IPS-18c (cell line): ENCODE measurements around the gene IFT27.
"Not testable (repeated sequence)": the region's sequence is repeated elsewhere in the genome, so short reads cannot be mapped to it uniquely, and the experiment has no call there.

Experiments
- H3K4me3 ChIP-seq: 2 replicates; pipeline ENCODE4 v1.7.0; 2013; ENCODE audit warnings: low read depth, mild to moderate bottlenecking, low read length, moderate library complexity; ENCODE audit not compliant: insufficient read depth
- H3K9me3 ChIP-seq: one replicate; pipeline ENCODE4 v1.6.1; 2013; ENCODE audit warnings: mild to moderate bottlenecking, low read length, moderate library complexity; ENCODE audit not compliant: control insufficient read depth, insufficient read depth

IFT27 gene

DNA sequence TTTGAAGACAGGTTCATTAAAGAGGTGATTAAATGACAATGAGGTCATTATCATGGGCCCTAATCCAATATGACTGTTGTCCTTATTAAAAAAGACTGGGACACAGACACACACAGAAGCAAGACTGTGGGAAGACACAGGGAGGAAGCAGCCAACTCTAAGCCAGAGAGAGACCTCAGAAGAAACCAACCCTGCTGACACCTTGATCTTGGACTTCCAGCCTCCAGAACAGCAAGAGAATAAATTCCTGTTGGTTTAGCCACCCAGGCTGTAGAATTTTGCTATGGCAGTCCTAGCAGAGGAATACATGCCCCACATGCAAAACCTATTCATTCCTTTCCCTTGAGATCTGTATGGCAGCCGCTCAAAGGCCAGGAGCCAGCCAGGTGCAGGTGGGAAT, 36.7 kb downstream of the IFT27 start:
- no peak overlapping the region for H3K4me3 ChIP-seq
- no peaks in the 10 kb centered on the region for H3K9me3 ChIP-seq

DNA sequence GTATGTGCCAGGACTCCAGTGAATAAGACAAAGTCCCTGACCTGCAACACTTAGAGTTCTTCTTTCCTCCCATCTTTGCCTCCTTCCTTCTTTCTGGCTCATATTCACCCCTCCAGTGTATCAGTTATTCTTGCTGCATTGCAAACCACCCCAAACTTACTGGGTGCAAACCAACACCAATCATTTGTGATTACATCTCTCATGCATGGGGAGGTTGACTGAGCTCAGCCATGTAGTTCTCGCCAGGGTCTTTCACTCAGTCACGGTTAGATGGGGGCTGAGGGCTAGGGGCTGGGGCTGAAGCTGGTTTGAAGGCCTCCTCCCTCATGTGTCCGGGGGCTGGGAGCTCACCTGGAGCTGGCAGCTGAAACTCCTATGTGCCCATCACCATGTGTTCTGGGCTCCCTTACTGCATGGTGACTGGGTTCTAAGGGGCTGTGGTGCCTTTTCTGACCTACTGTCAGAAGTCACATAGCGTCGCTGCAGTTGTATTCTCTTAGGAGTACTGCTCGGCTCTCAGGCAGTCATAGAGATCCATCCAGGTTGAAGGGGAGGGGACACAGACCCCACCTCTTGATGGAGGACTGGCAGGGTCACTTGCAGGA, 37.4 kb downstream of the IFT27 start:
- Histone ChIP-seq H3K4me3 (no peak overlapping the region), H3K9me3 (no peaks in the 10 kb centered on the region)

DNA sequence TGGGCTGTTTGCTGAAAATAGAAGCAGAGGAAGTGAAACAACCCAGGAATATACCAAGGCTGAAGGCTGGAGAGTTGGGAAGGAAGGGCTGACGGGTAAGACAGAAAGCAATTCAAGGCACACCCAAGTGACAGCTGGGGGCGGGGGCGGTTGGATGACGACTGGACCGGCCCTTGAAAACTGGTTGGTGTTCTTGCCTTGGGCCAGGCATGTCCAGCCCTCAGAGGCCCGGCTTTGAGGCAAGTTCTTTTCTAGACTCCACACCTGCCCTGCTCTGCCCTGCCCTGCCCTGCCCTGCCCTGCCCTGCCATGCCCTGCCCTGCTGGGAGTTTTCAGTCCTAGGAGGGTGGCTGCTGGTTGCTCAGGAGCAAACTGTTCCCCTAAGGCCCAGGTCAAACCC, 38.1 kb downstream of the IFT27 start:
- no peaks in the 10 kb centered on the region for H3K9me3 ChIP-seq

DNA sequence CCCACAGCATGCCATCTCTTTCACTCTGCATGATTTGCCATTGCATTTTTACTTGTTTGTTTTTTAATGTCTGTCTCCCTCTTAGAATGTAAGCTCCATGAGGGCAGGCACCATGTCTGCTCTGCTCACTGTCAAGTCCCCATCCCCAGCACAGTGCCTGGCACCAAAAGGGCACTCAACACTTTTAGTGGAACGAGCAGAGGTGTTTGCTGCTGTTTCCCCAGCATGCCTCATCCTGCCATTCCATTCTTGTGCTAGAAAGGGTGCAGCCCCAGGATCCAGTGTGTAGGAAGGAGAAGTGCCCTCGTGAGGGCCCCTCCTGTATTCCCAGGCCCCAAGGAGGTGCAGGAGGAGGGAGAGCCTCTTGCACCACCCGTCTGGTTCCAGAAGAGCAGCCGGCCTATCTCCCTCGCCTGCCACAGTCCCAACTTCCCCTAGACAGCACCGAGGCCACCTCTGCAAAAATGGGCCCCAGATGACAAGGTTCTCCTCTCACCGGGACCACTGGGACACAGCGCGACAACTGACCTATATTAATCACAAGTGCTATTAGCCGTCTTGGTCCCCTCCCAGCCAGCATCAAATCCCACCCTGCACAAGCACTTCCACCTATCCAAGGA, 39.1 kb downstream of the IFT27 start:
- Histone ChIP-seq H3K9me3 (no peaks in the 10 kb centered on the region), H3K4me3 (no peak overlapping the region)

More for the DNA sequence above, 38.1 kb downstream of the IFT27 start:
- no peak overlapping the region for H3K4me3 ChIP-seq

DNA sequence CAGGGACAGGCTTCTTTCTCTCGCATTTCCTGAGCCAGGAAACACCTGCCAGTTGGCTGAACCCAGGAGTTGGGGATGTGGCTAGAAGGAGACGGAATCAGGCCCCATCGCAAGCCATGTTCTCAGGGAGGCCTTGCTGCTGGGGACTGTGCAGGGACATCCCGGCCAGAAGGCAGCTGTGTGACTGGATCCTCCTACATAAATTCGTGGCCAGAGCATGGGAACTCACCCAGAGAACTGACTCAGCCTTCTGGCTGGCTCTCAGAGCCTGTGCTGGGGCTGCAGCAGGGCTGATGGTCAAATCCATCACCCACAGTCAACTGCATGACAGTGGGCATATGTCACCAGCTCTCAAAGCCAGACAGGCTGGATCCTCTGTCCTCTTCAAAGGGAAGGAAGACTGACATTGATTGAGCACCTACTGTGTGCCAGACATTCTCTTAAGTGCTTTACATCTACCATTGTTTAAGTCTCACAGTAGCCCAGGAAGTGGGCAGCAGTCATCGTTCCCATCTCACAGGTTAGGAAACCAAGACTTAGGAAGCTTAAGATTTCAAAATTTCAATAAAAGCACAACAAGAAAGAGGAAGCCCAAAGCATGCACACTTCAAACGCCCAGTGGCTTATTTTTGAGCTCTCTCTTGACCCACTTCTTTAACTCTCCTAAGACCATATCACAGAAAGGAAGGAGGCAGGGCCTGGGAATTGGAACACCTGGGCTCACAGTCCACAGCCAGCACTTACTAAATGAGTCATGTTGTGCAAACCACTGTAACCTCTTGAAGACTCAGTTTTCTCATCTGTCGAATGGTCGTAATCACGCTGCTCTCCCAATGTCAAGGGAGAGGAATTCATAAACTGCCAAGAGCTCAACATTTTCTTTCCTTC, 41.5 kb downstream of the IFT27 start:
- H3K9me3 ChIP-seq = no peaks in the 10 kb centered on the region
- H3K4me3 ChIP-seq = no peak overlapping the region

DNA sequence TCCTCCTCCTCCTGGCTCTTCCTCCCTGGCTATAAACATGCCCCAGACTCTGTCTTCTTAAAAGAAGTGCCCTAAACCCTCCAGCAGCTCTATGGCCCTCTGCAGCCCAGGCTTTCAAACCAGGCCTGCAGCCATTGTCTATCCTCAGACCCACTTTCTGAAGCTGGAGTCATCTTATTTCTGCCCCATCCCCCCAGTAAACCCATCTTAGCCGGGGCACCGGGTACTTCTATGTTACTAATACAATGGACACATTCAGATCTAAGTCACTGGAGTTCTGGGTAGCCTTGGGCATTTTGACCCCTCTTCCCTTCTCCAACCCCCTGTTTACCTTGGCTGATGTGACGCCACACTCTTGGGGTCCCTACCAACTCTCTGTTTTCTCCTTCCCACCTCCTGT, 42.6 kb downstream of the IFT27 start:
- H3K4me3 ChIP-seq = no peak overlapping the region
- H3K9me3 ChIP-seq = no peaks in the 10 kb centered on the region

DNA sequence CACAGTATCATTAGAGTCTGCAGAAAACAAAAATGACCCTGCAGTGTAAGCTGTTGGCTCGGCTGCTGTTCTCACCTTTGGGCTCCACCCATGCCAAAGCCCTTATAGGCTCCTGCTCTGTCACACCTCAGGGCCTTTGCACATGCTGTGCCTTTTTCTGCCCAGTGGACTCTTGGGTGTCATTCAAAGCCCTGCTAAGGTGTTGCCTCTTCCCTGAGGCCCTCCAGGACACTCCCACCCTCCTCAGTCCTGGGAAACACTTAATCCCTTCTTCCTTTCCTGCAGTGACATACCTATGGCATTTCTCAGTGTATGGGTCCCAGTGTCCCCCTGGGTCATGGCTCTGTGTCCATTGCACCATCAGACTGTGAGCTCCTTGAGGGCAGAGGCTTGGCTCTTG, 43.3 kb downstream of the IFT27 start:
- Histone ChIP-seq H3K4me3 (no peak overlapping the region), H3K9me3 (no peaks in the 10 kb centered on the region)

DNA sequence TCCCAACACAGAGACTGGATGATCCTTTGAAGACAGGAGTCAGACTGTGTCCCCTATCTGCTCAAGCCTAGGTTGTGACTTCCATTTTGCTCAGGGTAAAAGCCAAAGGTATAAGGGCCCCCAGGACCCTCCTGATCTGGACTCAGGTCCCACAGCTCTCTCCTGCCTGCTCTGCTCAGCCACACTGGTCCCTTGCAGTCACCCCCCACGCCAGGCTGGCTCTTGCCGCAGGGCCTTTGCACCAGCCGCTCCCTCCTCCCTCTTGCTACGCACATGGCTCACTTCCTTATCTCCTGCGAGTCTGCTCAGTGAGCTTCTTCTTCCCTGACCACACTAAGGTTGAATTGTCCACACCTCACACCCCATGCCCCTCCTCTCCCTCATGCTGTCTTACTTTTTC, 44.0 kb downstream of the IFT27 start:
- Histone ChIP-seq H3K9me3 (no peaks in the 10 kb centered on the region), H3K4me3 (no peak overlapping the region)

DNA sequence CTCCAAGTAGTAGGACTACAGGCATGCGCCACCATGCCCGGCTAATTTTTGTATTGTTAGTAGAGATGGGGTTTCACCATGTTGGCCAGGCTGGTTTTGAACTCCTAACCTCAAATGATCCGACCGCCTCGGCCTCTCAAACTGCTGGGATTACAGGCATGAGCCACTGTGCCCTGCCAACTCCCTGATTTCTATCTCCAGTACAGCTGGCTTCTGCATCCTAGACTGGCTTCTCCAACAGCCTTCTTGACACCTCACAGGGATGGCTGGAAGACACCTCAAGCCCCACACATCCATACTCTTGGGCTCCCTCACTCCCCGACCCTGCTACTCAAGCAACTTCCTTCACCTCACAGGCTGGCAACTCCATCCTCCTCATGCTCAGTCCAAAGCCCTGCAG, 44.6 kb downstream of the IFT27 start:
- H3K4me3 ChIP-seq, H3K9me3 ChIP-seq: not testable (repeated sequence)

DNA sequence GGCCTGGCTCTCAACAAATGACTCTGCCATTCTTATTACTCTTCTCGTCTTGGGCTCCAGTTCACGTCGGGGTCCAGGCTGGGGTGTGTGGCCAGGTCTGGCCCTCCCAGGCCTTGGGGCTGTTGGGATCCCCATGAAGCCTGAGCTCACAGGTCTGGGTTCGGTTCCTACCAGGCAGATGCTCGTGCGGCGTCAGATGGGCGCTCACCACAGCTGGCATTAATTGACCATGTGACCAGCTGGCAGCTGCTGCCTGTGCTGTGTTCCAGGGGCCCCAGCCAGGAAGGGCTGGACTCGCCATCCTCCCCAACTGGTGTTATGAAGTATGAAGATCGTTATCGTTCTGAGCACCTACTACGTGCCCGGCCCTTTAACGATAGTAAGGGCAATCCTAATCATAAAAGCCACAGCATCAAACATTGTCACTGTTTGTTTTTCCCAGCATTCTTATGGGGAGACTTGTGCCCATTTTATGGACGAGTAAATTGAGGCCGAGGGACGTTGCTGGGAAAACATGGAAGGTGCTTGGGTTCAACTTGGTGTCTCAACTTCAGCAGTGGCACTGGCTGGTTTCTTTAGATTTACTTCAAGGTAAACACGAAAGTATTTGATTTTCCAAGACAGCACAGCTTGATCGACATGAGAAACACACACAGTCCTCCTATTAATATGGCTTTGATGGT, 45.6 kb downstream of the IFT27 start:
- Histone ChIP-seq H3K9me3 (no peaks in the 10 kb centered on the region), H3K4me3 (no peak overlapping the region)

DNA sequence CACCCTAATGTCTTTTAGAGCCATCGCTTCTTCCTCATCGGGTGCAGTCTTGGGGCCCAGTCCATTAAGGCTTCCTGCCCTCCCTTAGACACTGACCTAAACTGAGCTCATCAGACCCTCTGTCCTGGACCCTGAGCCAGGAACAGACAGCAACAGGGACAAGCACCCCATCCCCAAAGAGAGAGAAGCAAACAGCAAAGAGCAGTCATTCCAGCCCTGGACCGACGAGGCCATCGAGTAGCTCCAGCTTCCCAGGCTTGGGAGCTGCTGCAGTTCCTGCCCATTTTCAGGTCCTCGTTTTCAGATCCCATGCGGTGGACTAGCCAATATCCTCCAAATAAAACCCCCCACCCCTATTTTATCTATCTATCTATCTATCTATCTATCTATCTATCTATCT, 46.6 kb downstream of the IFT27 start:
- H3K9me3 ChIP-seq = no peaks in the 10 kb centered on the region
- H3K4me3 ChIP-seq = no peak overlapping the region

DNA sequence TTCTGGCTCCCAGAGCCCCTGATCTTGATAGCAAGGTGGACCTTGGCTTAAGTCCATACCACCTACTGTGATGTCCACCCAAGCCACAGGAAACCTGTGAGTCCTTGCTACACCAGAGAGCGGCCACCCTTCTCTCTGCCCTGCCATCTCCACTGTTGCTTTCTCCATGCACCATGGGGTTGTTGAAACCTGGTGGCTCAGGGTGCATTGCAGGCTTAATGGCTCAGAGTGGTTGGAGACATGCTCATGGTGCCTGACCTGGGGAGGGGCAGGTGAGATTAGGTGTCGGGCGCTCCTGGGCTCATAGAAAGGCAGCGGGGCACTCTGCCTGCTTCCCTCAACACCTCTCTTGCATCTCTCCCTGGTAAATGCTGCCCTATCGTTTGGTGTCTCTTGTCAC, 47.4 kb downstream of the IFT27 start:
- Histone ChIP-seq H3K9me3 (no peaks in the 10 kb centered on the region), H3K4me3 (no peak overlapping the region)

DNA sequence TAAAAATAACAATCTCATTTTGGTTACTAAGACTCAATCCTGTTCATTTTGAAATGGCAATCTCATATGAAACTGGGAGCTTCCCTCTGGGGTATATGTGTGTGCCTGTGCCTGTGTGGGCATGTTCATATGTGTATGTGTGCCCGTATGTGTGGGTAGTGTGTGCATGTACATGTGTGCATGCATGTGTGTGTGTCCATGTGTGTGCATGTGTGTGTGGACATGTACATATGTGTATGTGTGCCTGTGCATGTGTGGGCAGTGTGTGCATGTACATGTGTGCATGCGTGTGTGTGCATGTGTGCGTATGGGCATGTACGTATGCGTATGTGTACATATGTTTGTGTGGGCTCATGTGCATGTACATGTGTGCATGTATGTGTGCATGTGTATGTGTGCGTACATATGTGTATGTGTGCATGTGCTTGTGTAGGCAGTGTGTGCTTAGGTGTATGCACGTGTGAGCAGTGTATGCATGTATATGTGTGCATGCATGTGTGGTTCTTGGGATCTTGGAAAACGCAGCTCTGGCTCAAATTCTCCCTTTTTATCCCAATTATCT, 47.9 kb downstream of the IFT27 start:
- H3K4me3 ChIP-seq = no peak overlapping the region
- H3K9me3 ChIP-seq = no peaks in the 10 kb centered on the region

DNA sequence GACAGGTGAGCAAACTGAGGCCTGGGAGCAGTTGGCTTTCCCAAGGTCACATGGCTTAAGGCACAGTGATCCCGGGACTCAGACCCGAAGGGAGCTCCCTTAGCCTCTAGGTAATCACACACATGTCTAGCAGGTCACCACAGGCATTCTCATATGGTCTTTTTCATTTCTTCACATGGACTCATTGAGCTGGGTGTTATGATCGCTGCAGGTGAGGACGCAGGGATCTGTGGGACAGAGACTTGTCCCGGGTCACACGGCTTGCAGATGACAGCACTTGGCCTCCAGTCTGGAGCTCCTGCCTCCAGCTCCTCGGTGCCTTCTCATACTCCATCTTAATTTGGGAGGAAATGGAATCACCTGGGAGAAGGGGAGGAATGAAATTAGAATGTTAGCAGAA, 48.8 kb downstream of the IFT27 start:
- no peak overlapping the region for H3K4me3 ChIP-seq
- no peaks in the 10 kb centered on the region for H3K9me3 ChIP-seq

DNA sequence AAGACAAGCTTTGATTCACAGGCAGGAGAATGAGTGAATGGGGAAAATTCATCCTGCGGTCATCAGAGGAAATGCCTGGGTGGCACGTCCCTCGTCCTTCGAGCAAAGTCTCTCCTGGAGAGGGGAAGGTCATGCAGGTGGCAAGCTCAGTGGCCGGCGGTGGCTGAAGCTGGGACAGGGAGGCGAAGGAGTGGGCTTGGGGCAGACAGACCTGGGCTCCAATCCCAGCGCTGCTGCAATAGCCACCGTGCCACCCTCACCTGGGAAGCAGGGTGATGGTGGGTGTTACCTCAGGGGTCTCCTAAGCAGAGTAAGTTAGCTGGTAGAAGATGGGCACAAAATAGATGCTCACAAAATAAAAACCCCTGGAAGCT, 49.9 kb downstream of the IFT27 start:
- H3K4me3 ChIP-seq = no peak overlapping the region
- H3K9me3 ChIP-seq = no peaks in the 10 kb centered on the region

DNA sequence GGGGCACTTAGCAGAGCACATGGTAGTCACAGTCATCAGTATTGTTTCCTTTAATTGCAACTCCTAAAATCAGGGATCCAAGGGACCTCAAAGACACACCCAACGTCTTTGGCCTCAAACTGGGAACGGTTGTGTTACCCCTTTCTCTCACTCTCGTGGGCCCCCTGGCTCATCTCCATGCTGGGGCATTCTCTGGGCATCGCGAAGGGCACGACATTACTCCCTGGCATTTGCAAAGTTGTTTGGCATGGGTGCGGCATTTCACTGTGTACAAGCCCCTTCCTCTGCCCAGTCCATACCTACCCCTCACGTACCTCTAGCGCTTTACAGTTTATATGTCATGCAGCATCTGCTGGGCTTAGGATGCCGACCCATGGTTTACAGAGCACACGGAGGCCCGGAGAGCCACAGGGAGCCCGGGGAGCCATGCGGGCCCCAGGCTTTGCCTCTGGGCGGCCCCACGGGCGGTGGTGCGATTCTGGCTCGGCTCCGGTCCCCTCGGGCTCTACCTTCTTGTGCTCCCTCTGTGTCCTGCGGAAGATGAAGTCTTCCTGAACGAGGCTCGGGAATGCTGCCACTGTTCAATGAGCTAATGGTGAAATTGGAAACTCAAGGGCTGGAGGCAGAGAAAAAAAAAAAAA, 50.4 kb downstream of the IFT27 start:
- no peak overlapping the region for H3K4me3 ChIP-seq
- no peaks in the 10 kb centered on the region for H3K9me3 ChIP-seq

DNA sequence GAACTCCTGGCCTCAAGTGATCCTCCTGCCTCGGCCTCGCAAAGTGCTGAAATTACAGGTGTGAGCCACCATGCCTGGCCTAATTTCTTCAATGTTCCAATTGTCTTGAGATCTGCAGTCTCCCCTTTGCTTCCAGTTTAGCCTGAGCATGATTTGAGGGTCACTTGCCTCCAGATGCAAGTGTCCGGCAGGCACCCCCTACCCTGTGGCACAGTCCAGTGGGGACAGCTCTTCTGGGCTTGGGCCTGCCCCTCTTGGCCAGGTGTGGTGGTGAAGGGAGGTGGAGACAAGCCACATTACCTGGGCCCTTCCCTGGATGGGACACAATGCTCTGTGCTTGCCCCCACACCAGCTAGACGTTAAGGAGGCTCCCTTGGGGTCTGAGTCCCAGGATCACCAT, 51.1 kb downstream of the IFT27 start:
- no peaks in the 10 kb centered on the region for H3K9me3 ChIP-seq
- H3K4me3 ChIP-seq = no peak overlapping the region
